K562 (cell line): ENCODE measurements around the gene LENG8.

Source experiments
- HNRNPLL ChIP-seq: fragments of 200-400 bp; formaldehyde crosslinking; IDR thresholded peaks from 2 replicates; pipeline ENCODE4 v1.6.1; 2017; ENCODE audit warnings: low read length, low read depth, mild to moderate bottlenecking; ENCODE audit not compliant: poor library complexity, severe bottlenecking
- POLR2A ChIP-seq: fragments of 450-650 bp; conservative IDR thresholded peaks from 2 replicates; pipeline ENCODE4 v1.6.1; 2016
- RCOR1 ChIP-seq, 2 experiments: IDR thresholded peaks; 2 replicates each; pipeline ENCODE4 v1.6.1; 2012; ENCODE audit warnings: low read depth in 2 of 2, low read length in 2 of 2, borderline replicate concordance in 1 of 2, improper control_type of control experiment in 1 of 2
- REST ChIP-seq, 2 experiments: fragments of 450-650 bp; formaldehyde crosslinking in 1 of 2; IDR thresholded peaks; 2 replicates each; pipeline versions ENCODE4 v1.4.0 to v1.6.1; 2014 to 2020; ENCODE audit warnings: mild to moderate bottlenecking in 2 of 2, borderline replicate concordance in 1 of 2, low read depth in 1 of 2

GRCh38 chr19:54475706-54476105 is 26.7 kb downstream of the LENG8 start:
- no peak for TF ChIP-seq HNRNPLL
- TF ChIP-seq REST (IDR thresholded peaks at IDR 0.05; ENCODE audit: borderline replicate concordance) = no peak
- TF ChIP-seq REST (CRISPR knock-in tag; IDR thresholded peaks at IDR 0.05; ENCODE audit: low read depth) = no peak
- no peak for TF ChIP-seq POLR2A
- no peak for TF ChIP-seq RCOR1 (IDR thresholded peaks at IDR 0.05; ENCODE audit: borderline replicate concordance in 1 of 2, low read depth in 2 of 2, low read length in 2 of 2)
